ENCODE data around the gene UNK. TPM values are rescaled to one million over a fixed set of nuclear protein-coding genes. Genes with fewer than 3 reads are reported as not detected.
A peak's percentile ranks its signal among the peaks of the same experiment; 100 is the strongest.
"Not testable (repeated sequence)": the region's sequence is repeated elsewhere in the genome, so short reads cannot be mapped to it uniquely, and the experiment has no call there.

Gene UNK
- total RNA-seq, 2 donors from 2014 or later, result 20.7 to 22.6 TPM

GRCh38 chr17:75855310-75856061 is 70.9 kb downstream of the UNK start, which contains the start of gene WBP2:
Gene WBP2 (minus strand): TSS chr17:75855335. CDS start chr17:75855297, 38 bp downstream.
- no peaks in the 10 kb centered on the region for H3K27me3 Mint-ChIP-seq (ENCODE audit: low read depth)
- ATAC-seq (replicated peaks in 1 of 2) (peak; percentile 90), DNase-seq (peak; percentile 96 to 99)
- H3K4me1 Mint-ChIP-seq (ENCODE audit: low read depth), result peaks cover 37% of the 10 kb centered on the region
- H3K4me3 Mint-ChIP-seq, result no peak within 1 kb of the TSS
- H3K27ac Mint-ChIP-seq, result peak within 1 kb of the TSS; percentile 71
- H3K9me3 Mint-ChIP-seq, result no peaks in the 10 kb centered on the region
- peaks cover 0 to 5% of the 10 kb centered on the region in 2 donors for H3K36me3 Mint-ChIP-seq (ENCODE audit: insufficient read depth in 2 of 2)

GRCh38 chr17:75856062-75856756 is 71.6 kb downstream of the UNK start:
- Mint-ChIP-seq H3K4me3 (no peak overlapping the region), H3K36me3 (ENCODE audit: insufficient read depth in 2 of 2) (no peaks in the 10 kb centered on the region), H3K9me3 (no peaks in the 10 kb centered on the region), H3K27me3 (ENCODE audit: low read depth) (no peaks in the 10 kb centered on the region), H3K4me1 (ENCODE audit: low read depth) (peaks cover 37% of the 10 kb centered on the region), H3K27ac (peak overlapping the region; percentile 71)
- ATAC-seq (replicated peaks in 1 of 2) (peak in 1 of 2 donors; percentile 32), DNase-seq (no peak)

GRCh38 chr17:75859358-75859757 is 74.8 kb downstream of the UNK start:
- not testable (repeated sequence) for DNase-seq; H3K27ac Mint-ChIP-seq; H3K9me3 Mint-ChIP-seq; H3K36me3 Mint-ChIP-seq (ENCODE audit: insufficient read depth in 2 of 2); H3K27me3 Mint-ChIP-seq (ENCODE audit: low read depth); H3K4me3 Mint-ChIP-seq; ATAC-seq (replicated peaks in 1 of 2)
- H3K4me1 Mint-ChIP-seq (ENCODE audit: low read depth), result peaks cover 31% of the 10 kb centered on the region

GRCh38 chr17:75861927-75862317 is 77.3 kb downstream of the UNK start:
- Mint-ChIP-seq H3K36me3 (ENCODE audit: insufficient read depth in 2 of 2) (no peaks in the 10 kb centered on the region), H3K4me3 (no peak overlapping the region), H3K27me3 (ENCODE audit: low read depth) (no peaks in the 10 kb centered on the region), H3K9me3 (no peaks in the 10 kb centered on the region), H3K27ac (no peak overlapping the region), H3K4me1 (ENCODE audit: low read depth) (peaks cover 39% of the 10 kb centered on the region)
- no peak for DNase-seq
- ATAC-seq (replicated peaks in 1 of 2), result no peak

GRCh38 chr17:75864448-75864871 is 79.9 kb downstream of the UNK start:
- DNase-seq (peak; percentile 53 to 54), ATAC-seq (replicated peaks in 1 of 2) (peak; percentile 81 to 82)
- Mint-ChIP-seq H3K4me3 (peak overlapping the region; percentile 65 to 72), H3K4me1 (ENCODE audit: low read depth) (peaks cover 22% of the 10 kb centered on the region), H3K36me3 (ENCODE audit: insufficient read depth in 2 of 2) (no peaks in the 10 kb centered on the region), H3K27ac (peak overlapping the region; percentile 58), H3K27me3 (ENCODE audit: low read depth) (no peaks in the 10 kb centered on the region), H3K9me3 (no peaks in the 10 kb centered on the region)

- Mint-ChIP-seq H3K4me3 (peak overlapping the region; percentile 65 to 72), H3K4me1 (ENCODE audit: low read depth) (peaks cover 21% of the 10 kb centered on the region), H3K27ac (peak overlapping the region; percentile 56)
- H3K27me3 Mint-ChIP-seq (ENCODE audit: low read depth); H3K36me3 Mint-ChIP-seq (ENCODE audit: insufficient read depth in 2 of 2); H3K9me3 Mint-ChIP-seq; DNase-seq: not testable (repeated sequence)
- peak; percentile 68 to 71 for ATAC-seq (replicated peaks in 1 of 2)
Measured at GRCh38 chr17:75864887-75865286, 80.3 kb downstream of the UNK start.

GRCh38 chr17:75865404-75866188 is 81.0 kb downstream of the UNK start:
- not testable (repeated sequence) for H3K27me3 Mint-ChIP-seq (ENCODE audit: low read depth); ATAC-seq (replicated peaks in 1 of 2); H3K9me3 Mint-ChIP-seq; H3K36me3 Mint-ChIP-seq (ENCODE audit: insufficient read depth in 2 of 2); DNase-seq
- H3K4me3 Mint-ChIP-seq, result peak overlapping the region in 1 of 2 donors; percentile 65
- H3K4me1 Mint-ChIP-seq (ENCODE audit: low read depth), result peaks cover 21% of the 10 kb centered on the region
- peak overlapping the region; percentile 51 for H3K27ac Mint-ChIP-seq

GRCh38 chr17:75868730-75869281 is 84.2 kb downstream of the UNK start:
- peaks cover 33% of the 10 kb centered on the region for H3K4me1 Mint-ChIP-seq (ENCODE audit: low read depth)
- not testable (repeated sequence) for H3K27me3 Mint-ChIP-seq (ENCODE audit: low read depth); DNase-seq; H3K36me3 Mint-ChIP-seq (ENCODE audit: insufficient read depth in 2 of 2); ATAC-seq (replicated peaks in 1 of 2); H3K9me3 Mint-ChIP-seq; H3K4me3 Mint-ChIP-seq; H3K27ac Mint-ChIP-seq

- no peak for ATAC-seq (replicated peaks in 1 of 2)
- H3K4me3 Mint-ChIP-seq, result no peak overlapping the region
- no peaks in the 10 kb centered on the region for H3K9me3 Mint-ChIP-seq
Measured at GRCh38 chr17:75869282-75870141, 84.9 kb downstream of the UNK start.

GRCh38 chr17:75870228-75870627 is 85.6 kb downstream of the UNK start:
- not testable (repeated sequence) for H3K27ac Mint-ChIP-seq; DNase-seq; H3K9me3 Mint-ChIP-seq; H3K27me3 Mint-ChIP-seq (ENCODE audit: low read depth); H3K36me3 Mint-ChIP-seq (ENCODE audit: insufficient read depth in 2 of 2); ATAC-seq (replicated peaks in 1 of 2); H3K4me3 Mint-ChIP-seq
- H3K4me1 Mint-ChIP-seq (ENCODE audit: low read depth), result peaks cover 20% of the 10 kb centered on the region

More at GRCh38 chr17:75869282-75870141, 84.9 kb downstream of the UNK start:
- DNase-seq, result no peak
- H3K36me3 Mint-ChIP-seq (ENCODE audit: insufficient read depth in 2 of 2), result no peaks in the 10 kb centered on the region
- peaks cover 28% of the 10 kb centered on the region for H3K4me1 Mint-ChIP-seq (ENCODE audit: low read depth)
- no peak overlapping the region for H3K27ac Mint-ChIP-seq
- H3K27me3 Mint-ChIP-seq (ENCODE audit: low read depth), result no peaks in the 10 kb centered on the region

GRCh38 chr17:75872434-75873351 is 88.1 kb downstream of the UNK start:
- peaks cover 33% of the 10 kb centered on the region for H3K4me1 Mint-ChIP-seq (ENCODE audit: low read depth)
- no peaks in the 10 kb centered on the region for H3K9me3 Mint-ChIP-seq
- no peaks in the 10 kb centered on the region for H3K36me3 Mint-ChIP-seq (ENCODE audit: insufficient read depth in 2 of 2)
- DNase-seq, result peak in 1 of 2 donors; percentile 42
- no peak overlapping the region for H3K27ac Mint-ChIP-seq
- ATAC-seq (replicated peaks in 1 of 2), result no peak
- H3K27me3 Mint-ChIP-seq (ENCODE audit: low read depth), result no peaks in the 10 kb centered on the region
- no peak overlapping the region for H3K4me3 Mint-ChIP-seq
